Measurements from ENCODE around the gene PRIMPOL. TPM values are rescaled to one million over a fixed set of nuclear protein-coding genes. Genes with fewer than 3 reads are reported as not detected.

The PRIMPOL gene
- total RNA-seq, 1 experiment from 2014 or later: 7.9 TPM

- Mint-ChIP-seq H3K4me1 (ENCODE audit: low read depth, unreplicated experiment) (no peaks in the 10 kb centered on the region), H3K9me3 (ENCODE audit: unreplicated experiment) (no peaks in the 10 kb centered on the region), H3K36me3 (ENCODE audit: insufficient read depth, unreplicated experiment) (peaks cover 49% of the 10 kb centered on the region), H3K27me3 (ENCODE audit: insufficient read depth, unreplicated experiment) (no peaks in the 10 kb centered on the region), H3K4me3 (ENCODE audit: unreplicated experiment) (no peak overlapping the region), H3K27ac (ENCODE audit: unreplicated experiment) (no peak overlapping the region)
- Histone ChIP-seq H3K27me3 (replicated peaks; ENCODE audit: control insufficient read depth, insufficient read depth, low read length) (no peaks in the 10 kb centered on the region), H3K4me1 (0 out of 2 replicates have a peak, but pooled peaks cover 5% of the 10 kb centered on the region), H3K9me3 (no peaks in the 10 kb centered on the region), H3K36me3 (ENCODE audit: control insufficient read depth, insufficient read depth, low read length) (no peaks in the 10 kb centered on the region), H3K4me3 (ENCODE audit: low read depth, low read length) (no peak overlapping the region)
- POLR2A ChIA-PET: interaction anchor here (0.7 kb wide), 1 partner anchor 17 kb away, joined by 5 read pairs; no protein-coding TSS in a partner anchor
- TF ChIP-seq, protein P1, sequence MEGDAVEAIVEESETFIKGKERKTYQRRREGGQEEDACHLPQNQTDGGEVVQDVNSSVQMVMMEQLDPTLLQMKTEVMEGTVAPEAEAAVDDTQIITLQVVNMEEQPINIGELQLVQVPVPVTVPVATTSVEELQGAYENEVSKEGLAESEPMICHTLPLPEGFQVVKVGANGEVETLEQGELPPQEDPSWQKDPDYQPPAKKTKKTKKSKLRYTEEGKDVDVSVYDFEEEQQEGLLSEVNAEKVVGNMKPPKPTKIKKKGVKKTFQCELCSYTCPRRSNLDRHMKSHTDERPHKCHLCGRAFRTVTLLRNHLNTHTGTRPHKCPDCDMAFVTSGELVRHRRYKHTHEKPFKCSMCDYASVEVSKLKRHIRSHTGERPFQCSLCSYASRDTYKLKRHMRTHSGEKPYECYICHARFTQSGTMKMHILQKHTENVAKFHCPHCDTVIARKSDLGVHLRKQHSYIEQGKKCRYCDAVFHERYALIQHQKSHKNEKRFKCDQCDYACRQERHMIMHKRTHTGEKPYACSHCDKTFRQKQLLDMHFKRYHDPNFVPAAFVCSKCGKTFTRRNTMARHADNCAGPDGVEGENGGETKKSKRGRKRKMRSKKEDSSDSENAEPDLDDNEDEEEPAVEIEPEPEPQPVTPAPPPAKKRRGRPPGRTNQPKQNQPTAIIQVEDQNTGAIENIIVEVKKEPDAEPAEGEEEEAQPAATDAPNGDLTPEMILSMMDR (IDR thresholded peaks at IDR 0.05; ENCODE audit: insufficient read depth in 1 of 2, low read depth in 1 of 2, low read length in 1 of 2, severe bottlenecking in 1 of 2, unreplicated experiment in 1 of 2): no peak
- CTCF ChIA-PET: interaction anchor here (0.6 kb wide), 1 partner anchor 13 kb away, joined by 3 read pairs; the partner anchor contains the start of genes CASP3 and PRIMPOL
- BruUV-seq (replicated peaks): no TSS peak
- intact Hi-C loops (cut with micrococcal nuclease; ENCODE audit: unreplicated experiment): no loop called here
- no peak for DNase-seq
Observed at GRCh38 chr4:184636144-184636543, 13.4 kb upstream of the PRIMPOL start.

GRCh38 chr4:184636897-184637296, 12.6 kb upstream of the PRIMPOL start:
- CTCF ChIA-PET: no interaction called here
- no peaks in the 10 kb centered on the region for H3K36me3 ChIP-seq (ENCODE audit: control insufficient read depth, insufficient read depth, low read length)

DNA sequence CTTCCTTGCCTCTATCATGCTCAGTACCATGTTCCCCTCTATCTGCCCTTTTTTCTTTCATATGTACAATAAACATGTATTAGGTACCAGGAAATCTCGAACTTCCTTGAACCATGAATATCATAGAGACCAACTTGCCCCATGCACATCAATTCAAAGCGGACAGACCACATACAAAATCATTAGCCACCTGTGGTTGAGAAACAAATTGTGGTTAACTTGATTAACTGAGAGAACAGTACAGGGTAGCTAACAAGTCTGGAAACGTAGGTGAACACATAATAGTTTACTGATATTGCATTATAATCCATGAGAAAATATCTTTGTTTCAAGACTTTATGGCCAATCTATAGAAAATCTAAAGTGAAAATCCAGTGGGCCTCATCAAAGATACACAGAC, 8.5 kb upstream of the PRIMPOL start:
- TF ChIP-seq, protein P1 (IDR thresholded peaks at IDR 0.05; ENCODE audit: insufficient read depth in 1 of 2, low read depth in 1 of 2, low read length in 1 of 2, severe bottlenecking in 1 of 2, unreplicated experiment in 1 of 2): no peak
- Mint-ChIP-seq H3K9me3 (ENCODE audit: unreplicated experiment) (no peaks in the 10 kb centered on the region), H3K4me3 (ENCODE audit: unreplicated experiment) (no peak overlapping the region), H3K27me3 (ENCODE audit: insufficient read depth, unreplicated experiment) (no peaks in the 10 kb centered on the region), H3K36me3 (ENCODE audit: insufficient read depth, unreplicated experiment) (peaks cover 35% of the 10 kb centered on the region), H3K4me1 (ENCODE audit: low read depth, unreplicated experiment) (no peaks in the 10 kb centered on the region), H3K27ac (ENCODE audit: unreplicated experiment) (no peak overlapping the region)
- BruUV-seq (replicated peaks): no TSS peak
- H3K36me3 ChIP-seq (ENCODE audit: control insufficient read depth, insufficient read depth, low read length): no peaks in the 10 kb centered on the region
- ChIA-PET POLR2A (no interaction called here), CTCF (no interaction called here)
- no peaks in the 10 kb centered on the region for H3K27me3 ChIP-seq (replicated peaks; ENCODE audit: control insufficient read depth, insufficient read depth, low read length)
- H3K4me1 ChIP-seq: 0 out of 2 replicates have a peak, but pooled peaks cover 5% of the 10 kb centered on the region
- intact Hi-C loops (cut with micrococcal nuclease; ENCODE audit: unreplicated experiment): loop anchor here (10.0 kb wide), 1 partner anchor 166 kb away; the partner anchor contains the start of gene IRF2
- no peak for DNase-seq
- H3K4me3 ChIP-seq (ENCODE audit: low read depth, low read length): no peak overlapping the region
- no peaks in the 10 kb centered on the region for H3K9me3 ChIP-seq

More at GRCh38 chr4:184636897-184637296, 12.6 kb upstream of the PRIMPOL start:
- POLR2A ChIA-PET: no interaction called here
- H3K27ac Mint-ChIP-seq (ENCODE audit: unreplicated experiment): no peak overlapping the region
- H3K4me1 Mint-ChIP-seq (ENCODE audit: low read depth, unreplicated experiment): no peaks in the 10 kb centered on the region
- Histone ChIP-seq H3K27me3 (replicated peaks; ENCODE audit: control insufficient read depth, insufficient read depth, low read length) (no peaks in the 10 kb centered on the region), H3K4me1 (0 out of 2 replicates have a peak, but pooled peaks cover 5% of the 10 kb centered on the region), H3K9me3 (no peaks in the 10 kb centered on the region), H3K4me3 (ENCODE audit: low read depth, low read length) (no peak overlapping the region)
- no peaks in the 10 kb centered on the region for H3K27me3 Mint-ChIP-seq (ENCODE audit: insufficient read depth, unreplicated experiment)
- peaks cover 49% of the 10 kb centered on the region for H3K36me3 Mint-ChIP-seq (ENCODE audit: insufficient read depth, unreplicated experiment)
- no peak for DNase-seq
- intact Hi-C loops (cut with micrococcal nuclease; ENCODE audit: unreplicated experiment): no loop called here
- H3K9me3 Mint-ChIP-seq (ENCODE audit: unreplicated experiment): no peaks in the 10 kb centered on the region
- BruUV-seq (replicated peaks): no TSS peak
- H3K4me3 Mint-ChIP-seq (ENCODE audit: unreplicated experiment): no peak overlapping the region
- TF ChIP-seq, protein P1 (IDR thresholded peaks at IDR 0.05; ENCODE audit: insufficient read depth in 1 of 2, low read depth in 1 of 2, low read length in 1 of 2, severe bottlenecking in 1 of 2, unreplicated experiment in 1 of 2): no peak
